Astrocyte (in vitro differentiated cells and primary cell): ENCODE measurements around the gene ZNF14. TPM values are rescaled to one million over a fixed set of nuclear protein-coding genes. Genes with fewer than 3 reads are reported as not detected.

Source experiments
- DNase-seq: peaks from one replicate; pipeline ENCODE4 v3.0.0-alpha.2; 2010; ENCODE audit warnings: low read depth
- FAIRE-seq: peaks from 2 replicates; lab custom pipeline; 2011; peaks lifted over from hg19 to GRCh38; lab: Jason Lieb, UNC
- H2AFZ ChIP-seq: 2 replicates; pipeline ENCODE4 v1.6.0; 2012; ENCODE audit warnings: low read depth, low read length, inconsistent platforms
- H3K27ac ChIP-seq: 2 replicates; pipeline ENCODE4 v1.5.1; 2011; ENCODE audit warnings: low read depth, low read length, inconsistent platforms
- H3K27me3 ChIP-seq: 2 replicates; pipeline ENCODE4 v1.6.0; 2011; ENCODE audit warnings: low read length, inconsistent platforms; ENCODE audit not compliant: insufficient read depth
- H3K36me3 ChIP-seq: 2 replicates; pipeline ENCODE4 v1.5.1; 2011; ENCODE audit warnings: low read length, inconsistent platforms; ENCODE audit not compliant: insufficient read depth
- H3K4me1 ChIP-seq: 2 replicates; pipeline ENCODE4 v1.5.1; 2011; ENCODE audit warnings: low read length, inconsistent platforms; ENCODE audit not compliant: insufficient read depth
- H3K4me2 ChIP-seq: 2 replicates; pipeline ENCODE4 v1.6.0; 2012; ENCODE audit warnings: low read length, inconsistent platforms
- H3K4me3 ChIP-seq: 2 replicates; pipeline ENCODE4 v1.5.1; 2011; ENCODE audit warnings: low read depth, mild to moderate bottlenecking, low read length, inconsistent platforms; ENCODE audit not compliant: insufficient read depth
- H3K79me2 ChIP-seq: 2 replicates; pipeline ENCODE4 v1.6.0; 2012; ENCODE audit warnings: mild to moderate bottlenecking, low read length, inconsistent platforms; ENCODE audit not compliant: insufficient read depth
- H3K9ac ChIP-seq: 2 replicates; pipeline ENCODE4 v1.6.0; 2012; ENCODE audit warnings: mild to moderate bottlenecking, low read length, inconsistent platforms
- H3K9me3 ChIP-seq: 2 replicates; pipeline ENCODE4 v1.5.1; 2012; ENCODE audit warnings: low read depth, mild to moderate bottlenecking, low read length, inconsistent platforms; ENCODE audit not compliant: insufficient read depth
- H4K20me1 ChIP-seq: 2 replicates; pipeline ENCODE4 v1.6.0; 2012; ENCODE audit warnings: low read length, inconsistent platforms; ENCODE audit not compliant: insufficient read depth
- H3K27ac Mint-ChIP-seq: one replicate; pipeline ENCODE4 v1.8.0; 2021; ENCODE audit warnings: mild to moderate bottlenecking, mixed read lengths; ENCODE audit not compliant: unreplicated experiment
- H3K27me3 Mint-ChIP-seq: one replicate; pipeline ENCODE4 v1.8.0; 2021; ENCODE audit warnings: low read depth, mixed read lengths; ENCODE audit not compliant: unreplicated experiment
- H3K36me3 Mint-ChIP-seq: one replicate; pipeline ENCODE4 v1.8.0; 2021; ENCODE audit warnings: low read depth, mixed read lengths; ENCODE audit not compliant: unreplicated experiment
- H3K4me1 Mint-ChIP-seq: one replicate; pipeline ENCODE4 v1.8.0; 2021; ENCODE audit warnings: low read depth, mixed read lengths; ENCODE audit not compliant: unreplicated experiment
- H3K4me3 Mint-ChIP-seq: one replicate; pipeline ENCODE4 v1.8.0; 2021; ENCODE audit warnings: mild to moderate bottlenecking, moderate library complexity, mixed read lengths; ENCODE audit not compliant: unreplicated experiment
- H3K9me3 Mint-ChIP-seq: one replicate; pipeline ENCODE4 v1.8.0; 2021; ENCODE audit warnings: mild to moderate bottlenecking, mixed read lengths; ENCODE audit not compliant: unreplicated experiment
- EZH2 ChIP-seq: IDR thresholded peaks from 2 replicates; pipeline ENCODE4 v1.6.1; 2012; ENCODE audit warnings: mild to moderate bottlenecking, low read length, inconsistent platforms; ENCODE audit not compliant: insufficient read depth
- total RNA-seq: library from RNA; stranded (reverse); gene quantifications from 2 replicates; pipeline ENCODE4 v1.2.1, GENCODE V29; 2021
- TF ChIP-seq, protein P1 (sequence below): IDR thresholded peaks from 2 replicates; pipeline ENCODE4 v1.5.1; 2011; ENCODE audit warnings: low read depth, mild to moderate bottlenecking, inconsistent platforms, low read length, moderate library complexity; ENCODE audit not compliant: insufficient read depth

ZNF14 gene
- total RNA-seq, 1 donor from 2014 or later, result 4.4 TPM

DNA sequence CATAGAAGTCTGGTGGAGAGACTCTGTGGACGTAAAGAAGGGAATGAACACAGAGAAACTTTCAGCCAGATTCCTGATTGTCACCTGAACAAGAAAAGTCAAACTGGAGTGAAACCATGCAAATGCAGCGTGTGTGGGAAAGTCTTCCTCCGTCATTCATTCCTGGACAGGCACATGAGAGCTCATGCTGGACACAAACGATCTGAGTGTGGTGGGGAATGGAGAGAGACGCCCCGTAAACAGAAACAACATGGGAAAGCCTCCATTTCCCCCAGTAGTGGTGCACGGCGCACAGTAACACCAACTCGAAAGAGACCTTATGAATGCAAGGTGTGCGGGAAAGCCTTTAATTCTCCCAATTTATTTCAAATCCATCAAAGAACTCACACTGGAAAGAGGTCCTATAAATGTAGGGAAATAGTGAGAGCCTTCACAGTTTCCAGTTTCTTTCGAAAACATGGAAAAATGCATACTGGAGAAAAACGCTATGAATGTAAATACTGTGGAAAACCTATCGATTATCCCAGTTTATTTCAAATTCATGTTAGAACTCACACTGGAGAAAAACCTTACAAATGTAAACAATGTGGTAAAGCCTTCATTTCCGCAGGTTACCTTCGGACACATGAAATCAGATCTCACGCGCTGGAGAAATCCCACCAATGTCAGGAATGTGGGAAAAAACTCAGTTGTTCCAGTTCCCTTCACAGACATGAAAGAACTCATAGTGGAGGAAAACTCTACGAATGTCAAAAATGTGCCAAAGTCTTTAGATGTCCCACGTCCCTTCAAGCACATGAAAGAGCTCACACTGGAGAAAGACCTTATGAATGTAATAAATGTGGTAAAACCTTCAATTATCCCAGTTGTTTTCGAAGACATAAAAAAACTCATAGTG is 53.5 kb downstream of the ZNF14 start:
- TF ChIP-seq, protein P1, sequence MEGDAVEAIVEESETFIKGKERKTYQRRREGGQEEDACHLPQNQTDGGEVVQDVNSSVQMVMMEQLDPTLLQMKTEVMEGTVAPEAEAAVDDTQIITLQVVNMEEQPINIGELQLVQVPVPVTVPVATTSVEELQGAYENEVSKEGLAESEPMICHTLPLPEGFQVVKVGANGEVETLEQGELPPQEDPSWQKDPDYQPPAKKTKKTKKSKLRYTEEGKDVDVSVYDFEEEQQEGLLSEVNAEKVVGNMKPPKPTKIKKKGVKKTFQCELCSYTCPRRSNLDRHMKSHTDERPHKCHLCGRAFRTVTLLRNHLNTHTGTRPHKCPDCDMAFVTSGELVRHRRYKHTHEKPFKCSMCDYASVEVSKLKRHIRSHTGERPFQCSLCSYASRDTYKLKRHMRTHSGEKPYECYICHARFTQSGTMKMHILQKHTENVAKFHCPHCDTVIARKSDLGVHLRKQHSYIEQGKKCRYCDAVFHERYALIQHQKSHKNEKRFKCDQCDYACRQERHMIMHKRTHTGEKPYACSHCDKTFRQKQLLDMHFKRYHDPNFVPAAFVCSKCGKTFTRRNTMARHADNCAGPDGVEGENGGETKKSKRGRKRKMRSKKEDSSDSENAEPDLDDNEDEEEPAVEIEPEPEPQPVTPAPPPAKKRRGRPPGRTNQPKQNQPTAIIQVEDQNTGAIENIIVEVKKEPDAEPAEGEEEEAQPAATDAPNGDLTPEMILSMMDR, result no peak
- TF ChIP-seq EZH2, result no peak
- Histone ChIP-seq H2AFZ (no peak overlapping the region), H3K79me2 (no peaks in the 10 kb centered on the region), H3K4me1 (no peaks in the 10 kb centered on the region), H3K4me2 (no peak overlapping the region), H3K36me3 (peaks cover 18% of the 10 kb centered on the region), H4K20me1 (no peaks in the 10 kb centered on the region), H3K27me3 (no peaks in the 10 kb centered on the region), H3K27ac (no peak overlapping the region), H3K9me3 (peaks cover 41% of the 10 kb centered on the region), H3K9ac (no peak overlapping the region), H3K4me3 (no peak overlapping the region)
- DNase-seq (no peak), FAIRE-seq (no peak)
- H3K36me3 Mint-ChIP-seq, result peaks cover 74% of the 10 kb centered on the region
- peaks cover 75% of the 10 kb centered on the region for H3K9me3 Mint-ChIP-seq
- no peak overlapping the region for H3K27ac Mint-ChIP-seq
- H3K4me3 Mint-ChIP-seq, result no peak overlapping the region
- H3K27me3 Mint-ChIP-seq, result no peaks in the 10 kb centered on the region
- no peaks in the 10 kb centered on the region for H3K4me1 Mint-ChIP-seq

DNA sequence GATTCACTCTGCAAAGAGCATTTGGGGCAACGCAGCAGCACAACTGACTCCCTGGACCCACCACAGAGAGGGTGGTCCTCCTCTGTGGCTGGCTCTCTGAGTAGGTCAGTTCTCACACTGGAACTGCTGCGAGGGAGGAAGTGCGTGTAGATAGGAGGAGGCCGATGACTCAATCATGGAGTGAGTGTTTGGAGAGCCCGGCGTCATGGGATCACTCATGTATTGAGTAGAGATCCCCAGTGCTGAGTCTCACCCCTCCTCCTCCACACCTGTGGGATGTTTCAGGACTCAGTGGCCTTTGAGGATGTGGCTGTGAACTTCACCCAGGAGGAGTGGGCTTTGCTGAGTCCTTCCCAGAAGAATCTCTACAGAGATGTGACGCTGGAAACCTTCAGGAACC is 55.3 kb downstream of the ZNF14 start:
- Mint-ChIP-seq H3K27me3 (no peaks in the 10 kb centered on the region), H3K36me3 (peaks cover 71% of the 10 kb centered on the region), H3K4me1 (no peaks in the 10 kb centered on the region), H3K27ac (no peak overlapping the region), H3K4me3 (peak overlapping the region; percentile 50), H3K9me3 (peaks cover 64% of the 10 kb centered on the region)
- Histone ChIP-seq H4K20me1 (no peaks in the 10 kb centered on the region), H3K9me3 (peaks cover 39% of the 10 kb centered on the region), H3K36me3 (peaks cover 18% of the 10 kb centered on the region), H3K9ac (no peak overlapping the region), H3K4me3 (no peak overlapping the region), H3K27ac (no peak overlapping the region), H2AFZ (no peak overlapping the region), H3K79me2 (no peaks in the 10 kb centered on the region), H3K27me3 (no peaks in the 10 kb centered on the region), H3K4me2 (no peak overlapping the region), H3K4me1 (no peaks in the 10 kb centered on the region)
- no peak for FAIRE-seq
- TF ChIP-seq, protein P1, result no peak
- TF ChIP-seq EZH2, result no peak
- DNase-seq, result no peak

DNA sequence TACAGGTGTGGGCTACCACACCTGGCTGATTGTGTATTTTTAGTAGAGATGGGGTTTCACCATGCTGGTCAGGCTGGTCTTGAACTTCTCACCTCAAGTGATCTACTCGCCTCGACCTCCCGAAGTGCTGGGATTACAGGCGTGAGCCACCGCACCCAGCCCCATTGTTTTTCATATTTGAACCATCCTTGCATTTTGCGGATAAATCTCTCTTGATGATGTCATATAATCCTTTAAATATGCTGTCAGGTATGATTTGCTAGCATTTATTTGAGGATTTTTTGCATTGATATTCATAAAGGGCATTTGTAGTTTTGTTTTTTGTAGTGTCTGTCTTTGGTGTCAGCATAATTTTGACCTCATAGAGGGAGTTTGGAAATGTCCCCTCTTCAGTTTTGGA is 58.6 kb downstream of the ZNF14 start:
- TF ChIP-seq EZH2, result no peak
- TF ChIP-seq, protein P1, result no peak
- Histone ChIP-seq H3K27ac (no peak overlapping the region), H2AFZ (no peak overlapping the region), H3K4me1 (peaks cover 8% of the 10 kb centered on the region), H3K9me3 (peaks cover 20% of the 10 kb centered on the region), H3K36me3 (peaks cover 7% of the 10 kb centered on the region), H3K4me2 (no peak overlapping the region), H3K9ac (no peak overlapping the region), H4K20me1 (no peaks in the 10 kb centered on the region), H3K27me3 (no peaks in the 10 kb centered on the region), H3K4me3 (no peak overlapping the region), H3K79me2 (peaks cover 14% of the 10 kb centered on the region)
- Mint-ChIP-seq H3K27me3 (no peaks in the 10 kb centered on the region), H3K9me3 (peaks cover 36% of the 10 kb centered on the region), H3K4me3 (no peak overlapping the region), H3K4me1 (no peaks in the 10 kb centered on the region), H3K36me3 (peaks cover 51% of the 10 kb centered on the region), H3K27ac (no peak overlapping the region)
- DNase-seq (no peak), FAIRE-seq (no peak)
